Measurements from ENCODE around the gene C7orf25. TPM values are rescaled to one million over a fixed set of nuclear protein-coding genes. Genes with fewer than 3 reads are reported as not detected.

C7orf25 gene
- total RNA-seq, 1 experiment from 2014 or later: 5.5 TPM

- DNase-seq (ENCODE audit: low spot score): no peak
- H3K27ac Mint-ChIP-seq: no peak overlapping the region
- no peaks in the 10 kb centered on the region for H3K27me3 Mint-ChIP-seq (ENCODE audit: low read depth)
- H3K9me3 Mint-ChIP-seq: no peaks in the 10 kb centered on the region
- H3K4me1 Mint-ChIP-seq: peaks cover 4% of the 10 kb centered on the region
- no peak overlapping the region for H3K4me3 Mint-ChIP-seq
- ChIA-PET POLR2A (no interaction called here), CTCF (interaction anchor here (1.1 to 2.0 kb wide), 2 partner anchors 169 to 999 kb away, joined by 3 to 6 read pairs; no protein-coding TSS in a partner anchor)
- H3K36me3 Mint-ChIP-seq: peaks cover 28% of the 10 kb centered on the region
- TF ChIP-seq NFYB (CRISPR knock-in tag; conservative IDR thresholded peaks at IDR 0.05; ENCODE audit: low read depth) (no peak), ZNF138 (CRISPR knock-in tag; conservative IDR thresholded peaks at IDR 0.05) (no peak), SP1 (CRISPR knock-in tag; conservative IDR thresholded peaks at IDR 0.05) (no peak)
- no peak for ATAC-seq
Measured at GRCh38 chr7:42939457-42940240, 27.8 kb upstream of the C7orf25 start.

- Mint-ChIP-seq H3K4me1 (peaks cover 1% of the 10 kb centered on the region), H3K27me3 (ENCODE audit: low read depth) (no peaks in the 10 kb centered on the region), H3K27ac (no peak overlapping the region), H3K4me3 (no peak overlapping the region), H3K36me3 (peaks cover 31% of the 10 kb centered on the region), H3K9me3 (no peaks in the 10 kb centered on the region)
- TF ChIP-seq ARID4B (CRISPR knock-in tag; IDR thresholded peaks at IDR 0.05; ENCODE audit: borderline replicate concordance): no peak
- TF ChIP-seq ATF3 (CRISPR knock-in tag; conservative IDR thresholded peaks at IDR 0.05): no peak
- TF ChIP-seq ATF2 (CRISPR knock-in tag; IDR thresholded peaks at IDR 0.05; ENCODE audit: borderline replicate concordance, low read depth): no peak
- TF ChIP-seq ZNF317 (CRISPR knock-in tag; IDR thresholded peaks at IDR 0.05; ENCODE audit: borderline replicate concordance, low read depth): no peak
- TF ChIP-seq MYBL2 (CRISPR knock-in tag; IDR thresholded peaks at IDR 0.05): no peak
- TF ChIP-seq CREM (CRISPR knock-in tag; IDR thresholded peaks at IDR 0.05): no peak
- TF ChIP-seq CTCF (IDR thresholded peaks at IDR 0.05): no peak
- TF ChIP-seq ZNF532 (CRISPR knock-in tag; IDR thresholded peaks at IDR 0.05; ENCODE audit: borderline replicate concordance): no peak
- TF ChIP-seq MXD4 (CRISPR knock-in tag; IDR thresholded peaks at IDR 0.05; ENCODE audit: borderline replicate concordance): no peak
- CTCF ChIA-PET: no interaction called here
- DNase-seq (ENCODE audit: low spot score): no peak
- ATAC-seq: no peak
- POLR2A ChIA-PET: no interaction called here
Measured at GRCh38 chr7:42935861-42936260, 24.0 kb upstream of the C7orf25 start.
